PFSK-1 (cell line): ENCODE measurements around the gene ZNF169.

Experiments
- POLR2AphosphoS5 ChIP-seq: IDR thresholded peaks from 2 replicates; pipeline ENCODE4 v1.6.1; 2012; ENCODE audit warnings: low read depth, mild to moderate bottlenecking, control low read depth, low read length, moderate library complexity
- SIN3A ChIP-seq: IDR thresholded peaks from 2 replicates; pipeline ENCODE4 v1.6.1; 2012; ENCODE audit warnings: mild to moderate bottlenecking, low read length, moderate library complexity, borderline replicate concordance; ENCODE audit not compliant: insufficient read depth
- TF ChIP-seq, protein P1 (sequence below), 2 experiments: IDR thresholded peaks; 2 replicates each; pipeline versions ENCODE4 v1.6.1 to v1.8.0; 2011 to 2012; ENCODE audit warnings: low read depth in 2 of 2, low read length in 2 of 2, control low read depth in 1 of 2, inconsistent platforms in 1 of 2, mild to moderate bottlenecking in 1 of 2, moderate library complexity in 1 of 2; ENCODE audit not compliant: insufficient read depth in 1 of 2

- TF ChIP-seq POLR2AphosphoS5 (no peak), SIN3A (no peak)
- TF ChIP-seq, protein P1, sequence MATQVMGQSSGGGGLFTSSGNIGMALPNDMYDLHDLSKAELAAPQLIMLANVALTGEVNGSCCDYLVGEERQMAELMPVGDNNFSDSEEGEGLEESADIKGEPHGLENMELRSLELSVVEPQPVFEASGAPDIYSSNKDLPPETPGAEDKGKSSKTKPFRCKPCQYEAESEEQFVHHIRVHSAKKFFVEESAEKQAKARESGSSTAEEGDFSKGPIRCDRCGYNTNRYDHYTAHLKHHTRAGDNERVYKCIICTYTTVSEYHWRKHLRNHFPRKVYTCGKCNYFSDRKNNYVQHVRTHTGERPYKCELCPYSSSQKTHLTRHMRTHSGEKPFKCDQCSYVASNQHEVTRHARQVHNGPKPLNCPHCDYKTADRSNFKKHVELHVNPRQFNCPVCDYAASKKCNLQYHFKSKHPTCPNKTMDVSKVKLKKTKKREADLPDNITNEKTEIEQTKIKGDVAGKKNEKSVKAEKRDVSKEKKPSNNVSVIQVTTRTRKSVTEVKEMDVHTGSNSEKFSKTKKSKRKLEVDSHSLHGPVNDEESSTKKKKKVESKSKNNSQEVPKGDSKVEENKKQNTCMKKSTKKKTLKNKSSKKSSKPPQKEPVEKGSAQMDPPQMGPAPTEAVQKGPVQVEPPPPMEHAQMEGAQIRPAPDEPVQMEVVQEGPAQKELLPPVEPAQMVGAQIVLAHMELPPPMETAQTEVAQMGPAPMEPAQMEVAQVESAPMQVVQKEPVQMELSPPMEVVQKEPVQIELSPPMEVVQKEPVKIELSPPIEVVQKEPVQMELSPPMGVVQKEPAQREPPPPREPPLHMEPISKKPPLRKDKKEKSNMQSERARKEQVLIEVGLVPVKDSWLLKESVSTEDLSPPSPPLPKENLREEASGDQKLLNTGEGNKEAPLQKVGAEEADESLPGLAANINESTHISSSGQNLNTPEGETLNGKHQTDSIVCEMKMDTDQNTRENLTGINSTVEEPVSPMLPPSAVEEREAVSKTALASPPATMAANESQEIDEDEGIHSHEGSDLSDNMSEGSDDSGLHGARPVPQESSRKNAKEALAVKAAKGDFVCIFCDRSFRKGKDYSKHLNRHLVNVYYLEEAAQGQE (IDR thresholded peaks at IDR 0.05; ENCODE audit: insufficient read depth in 1 of 2, low read depth in 2 of 2, low read length in 2 of 2), result no peak
Observed at GRCh38 chr9:94298949-94299599, 40.0 kb downstream of the ZNF169 start.
